Spleen (tissue), 11 donors: ENCODE results near the gene MED26. TPM values are rescaled to one million over a fixed set of nuclear protein-coding genes. Genes with fewer than 3 reads are reported as not detected.

Experiments used
- DNase-seq: peaks from one replicate; pipeline ENCODE4 v3.0.0-alpha.2; 2020
- H3K27ac ChIP-seq, 8 donors: fragments of 200-600 bp; sonication (generic) in 7 of 8; 1 replicate in 4 of 8; 2 replicates in 4 of 8; pipeline versions ENCODE4 v1.5.0 to v1.8.0; 2016 to 2021; ENCODE audit warnings: inconsistent platforms in 4 of 8, mild to moderate bottlenecking in 4 of 8, moderate library complexity in 1 of 8
- H3K27me3 ChIP-seq, 7 donors: fragments of 200-600 bp; sonication (generic) in 6 of 7; replicated peaks in 1 of 7; 1 replicate in 4 of 7; 2 replicates in 3 of 7; pipeline versions ENCODE4 v1.5.0 to v1.8.0; 2016 to 2021; ENCODE audit warnings: inconsistent platforms in 3 of 7, mild to moderate bottlenecking in 1 of 7
- H3K36me3 ChIP-seq, 6 donors: fragments of 200-600 bp; sonication (generic) in 5 of 6; 1 replicate in 4 of 6; 2 replicates in 2 of 6; pipeline versions ENCODE4 v1.5.0 to v1.8.0; 2016 to 2021; ENCODE audit warnings: inconsistent platforms in 2 of 6
- H3K4me1 ChIP-seq, 6 donors: fragments of 200-600 bp; sonication (generic) in 5 of 6; 1 replicate in 3 of 6; 2 replicates in 3 of 6; pipeline versions ENCODE4 v1.5.0 to v1.8.0; 2016 to 2021; ENCODE audit warnings: inconsistent platforms in 3 of 6
- H3K4me3 ChIP-seq, 8 donors: fragments of 200-600 bp; sonication (generic) in 7 of 8; 1 replicate in 4 of 8; 2 replicates in 4 of 8; pipeline versions ENCODE4 v1.5.0 to v1.8.0; 2016 to 2021; ENCODE audit warnings: inconsistent platforms in 4 of 8, mild to moderate bottlenecking in 4 of 8, moderate library complexity in 2 of 8
- H3K9me3 ChIP-seq, 8 donors: fragments of 200-600 bp; sonication (generic) in 7 of 8; 1 replicate in 4 of 8; 2 replicates in 4 of 8; pipeline versions ENCODE4 v1.5.0 to v1.8.0; 2016 to 2021; ENCODE audit warnings: inconsistent platforms in 4 of 8
- POLR2A ChIP-seq, 3 donors: fragments of 450-650 bp; IDR thresholded peaks; one replicate each; pipeline ENCODE4 v1.5.1; 2017; ENCODE audit warnings: antibody characterized with exemption in 3 of 3, mild to moderate bottlenecking in 1 of 3
- POLR2AphosphoS5 ChIP-seq, 3 donors: sonication (generic); formaldehyde crosslinking; IDR thresholded peaks; one replicate each; pipeline ENCODE4 v1.5.1; 2017; ENCODE audit warnings: antibody characterized with exemption in 3 of 3
- WGBS, 5 donors: extraction: QIAGEN DNeasy Blood & Tissue Kit in 3 of 5; methylation state at CpG; one replicate each; pipeline versions ENCODE4 v1.1.5 to v1.1.7; 2013 to 2018; 5-methylcytosine and 5-hydroxymethylcytosine counted together
- intact Hi-C: fragments of 100-400 bp; cut with DNase I; formaldehyde crosslinking; loops from one replicate; pipeline ENCODE4 v1.15.0; 2023; ENCODE audit warnings: low total_unique reads
- polyA plus RNA-seq, 3 donors: library from polyadenylated mRNA; stranded (reverse); fragments of 200-250 nt; gene quantifications; one replicate each; pipeline ENCODE4 v1.2.1, GENCODE V29; 2013
- total RNA-seq, 7 donors: library from RNA; depleted of rRNA in 3 of 7; stranded (reverse); fragments of >200 nt in 3 of 7; fragmentation: NEBNext Ultra II Directional in 4 of 7; extraction: Animal tissue kit (Norgen Biotek cat#: 25700) in 4 of 7; gene quantifications; one replicate each; pipeline versions ENCODE4 v1.1.0 to v1.2.1, GENCODE V29; 2016 to 2021
- TF ChIP-seq, protein P1 (sequence below), 11 experiments: fragments of 200-600 bp in 7 of 11; fragments of 450-650 bp in 4 of 11; sonication (generic) in 4 of 11; IDR thresholded peaks in 8 of 11; conservative IDR thresholded peaks in 3 of 11; 1 replicate in 7 of 11; 2 replicates in 4 of 11; pipeline versions ENCODE4 v1.4.0 to v1.8.0; 2016 to 2021; ENCODE audit warnings: antibody characterized with exemption in 11 of 11, inconsistent platforms in 4 of 11, mild to moderate bottlenecking in 1 of 11
- donor health status: healthy with polysubstance abuse.
- donor health status: DM: no; HTN: no; CAD: no; lungs with moderate emphysema.
- donor health status: DM: no; HTN: no; CAD: no.
- donor health status: Bipolar disorder and iron deficiency.
- donor health status: healthy.
- donor health status: DM: no; HTN: no; CAD: no.
- donor health status: DM: yes; HTN: yes; CAD: no.

Gene MED26
- total and polyA plus RNA-seq, 10 donors, result 6.5 to 20.4 (median 15.7) TPM

DNA sequence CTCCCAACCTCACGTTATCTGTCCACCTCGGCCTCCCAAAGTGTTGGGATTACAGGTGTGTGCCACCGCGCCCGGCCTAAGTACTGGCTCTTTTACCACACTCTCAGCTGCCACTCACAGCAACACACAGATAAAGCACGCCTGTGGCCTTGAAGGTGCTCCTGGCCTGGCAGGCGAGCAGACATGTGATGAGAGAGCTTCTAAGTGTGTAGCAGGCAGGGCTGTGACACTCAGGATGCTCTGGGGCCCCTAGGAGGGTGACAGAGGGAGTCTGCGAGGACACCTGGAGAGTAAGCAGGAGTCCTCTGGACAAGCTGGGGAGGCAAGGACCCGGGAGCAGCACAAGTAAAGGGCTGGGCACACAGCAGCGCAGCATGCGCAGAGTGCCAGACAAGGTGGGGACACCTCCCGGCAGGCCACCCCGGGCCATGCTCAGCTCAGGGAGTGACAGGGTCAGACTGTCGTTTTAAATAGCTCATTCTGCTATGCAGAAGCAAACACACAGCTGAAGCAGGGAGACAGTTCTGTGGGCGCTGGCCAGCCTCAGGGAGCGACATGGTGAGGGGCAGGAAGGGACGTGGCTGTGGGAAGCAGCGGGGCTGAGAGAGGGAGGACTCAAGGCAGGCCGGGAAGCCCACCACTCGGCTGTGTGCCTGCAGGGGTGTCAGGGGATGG lies 26.5 kb downstream of the MED26 start:
- TF ChIP-seq POLR2A (IDR thresholded peaks at IDR 0.05) (no peak), POLR2AphosphoS5 (IDR thresholded peaks at IDR 0.05) (peak in 1 of 3 donors; percentile 19)
- TF ChIP-seq, protein P1, sequence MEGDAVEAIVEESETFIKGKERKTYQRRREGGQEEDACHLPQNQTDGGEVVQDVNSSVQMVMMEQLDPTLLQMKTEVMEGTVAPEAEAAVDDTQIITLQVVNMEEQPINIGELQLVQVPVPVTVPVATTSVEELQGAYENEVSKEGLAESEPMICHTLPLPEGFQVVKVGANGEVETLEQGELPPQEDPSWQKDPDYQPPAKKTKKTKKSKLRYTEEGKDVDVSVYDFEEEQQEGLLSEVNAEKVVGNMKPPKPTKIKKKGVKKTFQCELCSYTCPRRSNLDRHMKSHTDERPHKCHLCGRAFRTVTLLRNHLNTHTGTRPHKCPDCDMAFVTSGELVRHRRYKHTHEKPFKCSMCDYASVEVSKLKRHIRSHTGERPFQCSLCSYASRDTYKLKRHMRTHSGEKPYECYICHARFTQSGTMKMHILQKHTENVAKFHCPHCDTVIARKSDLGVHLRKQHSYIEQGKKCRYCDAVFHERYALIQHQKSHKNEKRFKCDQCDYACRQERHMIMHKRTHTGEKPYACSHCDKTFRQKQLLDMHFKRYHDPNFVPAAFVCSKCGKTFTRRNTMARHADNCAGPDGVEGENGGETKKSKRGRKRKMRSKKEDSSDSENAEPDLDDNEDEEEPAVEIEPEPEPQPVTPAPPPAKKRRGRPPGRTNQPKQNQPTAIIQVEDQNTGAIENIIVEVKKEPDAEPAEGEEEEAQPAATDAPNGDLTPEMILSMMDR (IDR thresholded peaks at IDR 0.05 in 8 of 11, conservative IDR thresholded peaks at IDR 0.05 in 3 of 11), result no peak
- no peak for DNase-seq
- H3K27ac ChIP-seq, result no peak overlapping the region
- no peaks in the 10 kb centered on the region for H3K27me3 ChIP-seq
- peaks cover 0 to 80% (median 44%) of the 10 kb centered on the region in 6 donors for H3K4me1 ChIP-seq
- H3K4me3 ChIP-seq, result no peak overlapping the region
- H3K36me3 ChIP-seq, result peaks cover 0 to 21% (median 0%) of the 10 kb centered on the region in 6 donors
- intact Hi-C loops, result no loop called here
- no peaks in the 10 kb centered on the region for H3K9me3 ChIP-seq
- 95 to 97% (median 95%) methylated on average over 18 to 20 of the region's 20 CpGs for WGBS, 5 donors

DNA sequence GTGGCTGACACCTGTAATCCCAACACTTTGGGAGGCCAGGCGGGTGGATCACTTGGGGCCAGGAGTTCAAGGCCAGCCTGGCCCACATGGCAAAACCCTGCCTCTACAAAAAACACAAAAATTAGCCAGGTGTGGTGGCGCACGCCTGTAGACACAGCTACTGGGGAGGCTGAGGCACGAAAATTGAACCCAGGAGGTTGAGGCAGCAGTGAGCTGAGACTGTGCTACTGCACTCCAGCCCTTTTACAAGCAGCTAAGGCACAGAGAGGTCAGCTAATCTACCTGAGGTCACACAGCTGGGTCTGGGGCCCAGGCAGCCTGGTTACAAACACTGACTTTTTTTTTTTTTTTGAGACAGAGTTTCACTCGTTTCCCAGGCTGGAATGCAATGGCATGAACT lies 27.2 kb downstream of the MED26 start:
- Histone ChIP-seq H3K9me3 (no peaks in the 10 kb centered on the region), H3K27ac (no peak overlapping the region), H3K4me1 (peaks cover 0 to 80% (median 41%) of the 10 kb centered on the region in 6 donors), H3K27me3 (no peaks in the 10 kb centered on the region), H3K36me3 (peaks cover 0 to 15% (median 0%) of the 10 kb centered on the region in 6 donors), H3K4me3 (no peak overlapping the region)
- no peak for DNase-seq
- intact Hi-C loops, result no loop called here
- TF ChIP-seq, protein P1 (IDR thresholded peaks at IDR 0.05 in 8 of 11, conservative IDR thresholded peaks at IDR 0.05 in 3 of 11), result no peak
- TF ChIP-seq POLR2A (IDR thresholded peaks at IDR 0.05) (no peak), POLR2AphosphoS5 (IDR thresholded peaks at IDR 0.05) (no peak)
- WGBS, 5 donors, result 92 to 98% (median 94%) methylated on average over 5 of the region's 5 CpGs

DNA sequence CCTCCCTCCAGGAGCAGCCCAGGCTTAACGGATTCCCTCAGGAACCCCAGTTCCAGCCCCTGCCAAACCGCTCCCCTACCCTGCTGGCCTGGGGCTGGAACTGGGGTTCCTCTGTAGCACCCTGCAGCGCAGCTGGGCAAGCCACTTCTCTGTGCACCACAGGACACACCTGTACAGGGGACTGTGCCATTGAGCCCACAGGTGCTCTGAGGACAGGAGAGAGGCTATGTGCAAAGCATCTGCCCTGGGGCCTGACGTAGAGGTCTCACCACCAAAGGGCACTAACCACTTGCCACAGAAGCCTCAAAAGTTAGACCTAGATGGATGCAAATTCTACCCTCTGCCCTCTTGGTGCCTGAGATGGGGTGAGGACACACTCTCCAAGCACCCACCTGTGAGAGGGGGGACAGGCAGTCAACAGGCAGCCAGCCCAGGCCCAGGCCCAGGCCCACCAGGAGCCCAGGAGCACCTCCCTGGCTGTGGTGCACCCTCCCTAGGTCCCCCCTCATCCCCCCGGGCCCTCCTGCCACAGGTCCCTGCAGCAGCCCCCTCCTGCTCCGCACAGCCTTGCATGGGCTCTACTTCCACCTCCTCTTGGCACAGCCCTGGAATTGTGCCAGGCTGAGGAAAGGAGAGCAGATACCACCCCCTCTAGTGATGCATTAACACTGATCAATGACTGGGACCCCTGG lies 28.2 kb downstream of the MED26 start:
- no peak for DNase-seq
- H3K4me3 ChIP-seq, result no peak overlapping the region
- whole genome bisulfite sequencing, 5 donors, result 79 to 87% (median 83%) methylated on average over 3 to 6 of the region's 6 CpGs
- TF ChIP-seq POLR2AphosphoS5 (IDR thresholded peaks at IDR 0.05) (no peak), POLR2A (IDR thresholded peaks at IDR 0.05) (no peak)
- TF ChIP-seq, protein P1 (IDR thresholded peaks at IDR 0.05 in 8 of 11, conservative IDR thresholded peaks at IDR 0.05 in 3 of 11), result no peak
- peaks cover 0 to 9% (median 0%) of the 10 kb centered on the region in 6 donors for H3K36me3 ChIP-seq
- no peaks in the 10 kb centered on the region for H3K9me3 ChIP-seq
- peaks cover 2 to 80% (median 42%) of the 10 kb centered on the region in 6 donors for H3K4me1 ChIP-seq
- H3K27me3 ChIP-seq, result no peaks in the 10 kb centered on the region
- H3K27ac ChIP-seq, result peak overlapping the region in 1 of 8 donors; percentile 17
- intact Hi-C loops, result no loop called here

DNA sequence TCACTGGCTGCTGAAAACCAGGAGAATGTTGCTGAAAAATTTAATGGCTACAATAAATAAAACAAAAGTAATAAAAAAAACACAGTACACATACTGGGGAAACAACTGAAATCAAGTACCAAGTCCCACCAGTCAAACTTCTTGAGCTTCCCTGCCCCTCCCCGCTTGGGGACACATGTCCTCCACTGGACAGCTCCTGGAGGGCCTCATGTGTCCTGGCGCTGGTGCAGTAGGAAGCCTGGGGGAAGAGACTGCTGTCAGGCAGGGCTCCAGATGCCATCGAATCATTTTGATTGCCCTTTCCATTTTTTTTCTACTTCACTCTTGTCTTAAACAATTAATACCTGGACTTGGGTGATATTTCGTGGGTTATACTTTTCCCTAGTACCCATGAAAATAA lies 29.2 kb downstream of the MED26 start:
- intact Hi-C loops, result no loop called here
- 77 to 86% (median 82%) methylated on average over 4 of the region's 4 CpGs for WGBS, 5 donors

More for the DNA sequence above, 29.2 kb downstream of the MED26 start:
- TF ChIP-seq POLR2A (IDR thresholded peaks at IDR 0.05) (no peak), POLR2AphosphoS5 (IDR thresholded peaks at IDR 0.05) (no peak)
- TF ChIP-seq, protein P1 (IDR thresholded peaks at IDR 0.05 in 8 of 11, conservative IDR thresholded peaks at IDR 0.05 in 3 of 11), result no peak
- DNase-seq, result no peak
- H3K27me3 ChIP-seq, result no peaks in the 10 kb centered on the region
- peak overlapping the region in 1 of 8 donors; percentile 17 for H3K27ac ChIP-seq
- H3K4me3 ChIP-seq, result no peak overlapping the region
- peaks cover 11 to 80% (median 45%) of the 10 kb centered on the region in 6 donors for H3K4me1 ChIP-seq
- H3K9me3 ChIP-seq, result no peaks in the 10 kb centered on the region
- H3K36me3 ChIP-seq, result peaks cover 0 to 9% (median 0%) of the 10 kb centered on the region in 6 donors
